ENCODE data around the gene FBXO41. TPM values are rescaled to one million over a fixed set of nuclear protein-coding genes. Genes with fewer than 3 reads are reported as not detected.
A peak's percentile ranks its signal among the peaks of the same experiment; 100 is the strongest.

FBXO41 gene
- total and polyA plus RNA-seq, 9 of the 15 experiments (the other 6 are each of a cell fraction or from before 2014, with no cell fraction given), result 0.21 to 8.2 (median 3.5) TPM

GRCh38 chr2:73223821-73224220 is 60.5 kb downstream of the FBXO41 start (continued):
- no peak for TF ChIP-seq ATF6 (CRISPR knock-in tag; IDR thresholded peaks at IDR 0.05)

- Histone ChIP-seq H2AFZ (ENCODE audit: low read depth, low read length) (no peak overlapping the region), H3K27ac (ENCODE audit: extremely low read depth, low read depth, low read length) (no peak overlapping the region), H3K79me2 (ENCODE audit: control insufficient read depth, insufficient read depth, low read length) (peaks cover 39% of the 10 kb centered on the region), H3K9ac (ENCODE audit: insufficient read depth in 1 of 2, low read depth in 2 of 2, low read length in 2 of 2) (peak overlapping the region in 1 of 2 experiments; percentile 37; a peak in 1 of 4 replicates), H3K36me3 (ENCODE audit: control insufficient read depth, insufficient read depth, low read length) (peaks cover 47% of the 10 kb centered on the region; the same call in 2 of the 3 replicates), H3K4me1 (replicated peaks in 1 of 2; ENCODE audit: control insufficient read depth in 2 of 2, insufficient read depth in 2 of 2, low read length in 2 of 2) (peaks cover 7 to 9% of the 10 kb centered on the region in 2 experiments; a peak in 4 of 5 replicates), H4K20me1 (replicated peaks; ENCODE audit: control insufficient read depth, insufficient read depth, low read length) (no peaks in the 10 kb centered on the region; the same call in 1 of the 2 replicates), H3K4me2 (ENCODE audit: insufficient read depth, low read length) (no peak overlapping the region), H3K4me3 (no peak overlapping the region), H3K9me3 (replicated peaks; ENCODE audit: control insufficient read depth, insufficient read depth, low read depth, low read length) (no peaks in the 10 kb centered on the region), H3K27me3 (ENCODE audit: control insufficient read depth in 2 of 2, insufficient read depth in 2 of 2, low read length in 2 of 2) (no peaks in the 10 kb centered on the region), H3K9me1 (ENCODE audit: control insufficient read depth, insufficient read depth, low read length) (no peaks in the 10 kb centered on the region)
- POLR2A ChIA-PET, result interaction anchor here (0.7 to 4.1 kb wide), 2 partner anchors 10 to 16 kb away, joined by 3 to 25 read pairs; partner anchors contain the start of gene CCT7
- TF ChIP-seq C11orf30 (IDR thresholded peaks at IDR 0.05; ENCODE audit: low read depth) (no peak), SNAPC5 (CRISPR knock-in tag; IDR thresholded peaks at IDR 0.05) (no peak)
- CTCF ChIA-PET (ENCODE audit: low intra/inter-chr PET ratio), result interaction anchor here (0.6 kb wide), 1 partner anchor 336 kb away, joined by 4 read pairs; no protein-coding TSS in a partner anchor
- in situ Hi-C loops (cut with MboI), result no loop called here
- ATAC-seq, result no peak
- FAIRE-seq, result no peak
- no peak for DNase-seq (ENCODE audit: extremely low read depth in 1 of 4, low spot score in 3 of 4)
- no TSS peak for BruUV-seq (replicated peaks)
- intact Hi-C loops (cut with micrococcal nuclease), result no loop called here
Observed at GRCh38 chr2:73218298-73218697, 66.0 kb downstream of the FBXO41 start.
